ENCODE measurements around the gene ALG14.

Gene ALG14

DNA sequence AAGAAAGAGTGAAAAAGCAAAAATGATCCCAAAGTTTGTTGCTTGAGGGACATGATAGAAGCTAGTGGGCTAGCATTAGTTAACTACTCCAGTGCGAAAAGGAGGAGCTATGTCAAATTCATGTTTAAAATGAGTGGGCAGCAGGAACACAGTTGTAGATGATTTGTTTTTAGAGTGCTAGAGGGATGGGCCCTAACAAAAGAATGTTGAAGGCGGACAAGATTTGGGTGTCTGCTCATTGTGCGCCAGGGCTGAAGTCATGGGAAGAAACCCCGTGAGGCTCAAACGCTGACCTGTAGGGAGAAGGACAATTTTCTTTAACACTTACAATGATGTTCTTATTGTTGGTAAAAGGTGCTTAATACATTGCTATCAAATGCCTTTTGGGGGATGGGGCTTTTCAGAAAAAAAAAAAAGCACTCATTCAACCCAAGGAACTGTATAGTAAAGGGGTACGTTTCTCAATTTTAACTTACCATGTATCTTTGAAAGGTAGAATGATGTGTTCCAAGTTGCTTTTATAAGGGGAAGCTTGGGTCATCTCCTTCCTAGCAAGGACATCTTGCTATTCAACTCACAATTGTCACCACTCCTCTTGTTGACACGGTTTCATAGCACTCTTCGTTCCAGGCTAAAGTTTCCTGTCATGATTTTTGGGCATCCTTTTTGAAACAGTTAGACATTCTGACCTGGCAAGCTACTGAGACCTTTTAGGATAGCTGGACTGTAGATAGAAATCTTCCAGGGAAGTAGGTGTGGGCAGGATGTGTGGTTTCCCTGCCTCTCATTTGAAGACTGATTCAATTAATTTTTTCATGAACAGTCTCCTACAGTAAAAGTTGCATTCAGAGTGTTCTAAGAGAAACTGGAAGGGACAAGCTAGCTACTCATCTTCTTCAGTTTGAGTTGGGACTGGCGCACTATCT is 92.8 kb downstream of the ALG14 start:
- DNase-seq, result no peak

- no peak for DNase-seq
Observed at GRCh38 chr1:94979131-94979530, 93.6 kb downstream of the ALG14 start.

DNA sequence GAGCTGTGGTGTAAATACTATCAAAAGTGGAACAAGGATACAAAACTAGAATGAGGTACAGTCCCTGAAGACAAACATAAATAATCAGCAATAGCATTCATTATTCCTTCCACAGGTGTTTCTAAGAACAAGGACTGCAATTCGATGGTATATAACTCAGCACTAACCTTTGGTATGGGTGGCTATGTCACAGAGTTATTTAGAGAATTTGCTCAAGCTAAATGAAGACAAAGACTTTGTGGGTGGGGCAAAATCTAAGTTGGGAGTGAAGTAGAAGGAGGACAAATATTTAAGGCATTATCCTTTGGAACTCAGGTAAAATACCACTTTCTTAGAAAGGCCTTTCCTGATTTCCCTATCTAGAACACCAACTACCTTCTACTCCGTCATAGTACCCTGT is 94.3 kb downstream of the ALG14 start:
- no peak for DNase-seq

- no peak for DNase-seq
Observed at GRCh38 chr1:94976971-94977548, 95.7 kb downstream of the ALG14 start.

GRCh38 chr1:94974824-94975223 is 97.9 kb downstream of the ALG14 start:
- DNase-seq, result no peak

GRCh38 chr1:94974241-94974640 is 98.5 kb downstream of the ALG14 start:
- no peak for DNase-seq

DNA sequence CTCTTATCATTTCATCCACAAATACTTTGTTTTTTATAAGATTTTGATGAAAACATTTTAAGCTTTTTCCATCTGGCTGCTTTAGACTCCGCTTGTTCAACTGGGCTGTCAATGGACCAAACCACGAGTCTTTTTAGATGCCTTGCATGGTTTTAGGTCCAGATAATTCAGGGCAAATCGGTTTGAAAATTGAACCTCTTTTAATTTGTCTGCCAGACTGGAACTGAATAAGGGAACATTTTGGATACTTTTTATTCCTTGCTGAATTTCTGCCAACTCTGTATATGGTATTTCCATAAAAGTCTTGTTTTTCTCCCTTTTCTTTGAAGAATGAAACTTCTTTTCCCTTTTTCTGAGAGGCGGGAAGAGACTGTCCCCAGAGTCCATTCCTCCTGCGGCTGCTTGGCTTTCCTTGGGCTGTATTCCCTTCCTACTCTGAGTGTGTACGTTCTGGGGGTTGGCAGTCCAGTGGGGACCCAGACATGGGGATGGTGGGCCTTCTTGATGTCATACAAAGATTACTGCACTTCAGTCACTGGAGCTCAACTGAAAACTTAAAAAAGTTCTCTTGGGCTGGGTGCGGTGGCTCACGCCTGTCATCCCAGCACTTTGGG is 99.3 kb downstream of the ALG14 start:
- no peak for DNase-seq

DNA sequence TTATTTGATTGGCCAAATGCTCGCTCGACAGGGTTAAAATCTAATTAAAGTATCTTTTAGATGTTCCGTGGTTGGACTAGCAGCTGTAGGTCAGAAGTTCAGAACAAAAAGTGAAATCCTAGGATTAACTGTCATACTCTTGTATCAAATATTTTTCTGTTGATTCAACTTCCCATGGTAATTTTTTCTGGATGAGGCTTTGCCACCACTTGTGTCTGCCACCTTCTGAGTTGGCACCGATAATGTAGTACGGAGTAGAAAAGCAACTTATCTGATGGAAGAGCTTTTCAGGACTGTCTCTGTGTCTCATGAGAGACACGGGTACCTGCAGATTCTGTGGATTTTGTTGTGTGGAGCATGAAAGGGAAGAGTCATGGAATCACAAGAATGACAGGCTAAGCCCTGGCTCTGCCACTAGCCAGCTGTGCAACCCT is 101.2 kb downstream of the ALG14 start:
- no peak for DNase-seq

GRCh38 chr1:94970783-94971182 is 102.0 kb downstream of the ALG14 start:
- DNase-seq, result no peak

- DNase-seq, result no peak
Observed at GRCh38 chr1:94969137-94969536, 103.6 kb downstream of the ALG14 start.

GRCh38 chr1:94966033-94966432 is 106.7 kb downstream of the ALG14 start:
- no peak for DNase-seq

DNA sequence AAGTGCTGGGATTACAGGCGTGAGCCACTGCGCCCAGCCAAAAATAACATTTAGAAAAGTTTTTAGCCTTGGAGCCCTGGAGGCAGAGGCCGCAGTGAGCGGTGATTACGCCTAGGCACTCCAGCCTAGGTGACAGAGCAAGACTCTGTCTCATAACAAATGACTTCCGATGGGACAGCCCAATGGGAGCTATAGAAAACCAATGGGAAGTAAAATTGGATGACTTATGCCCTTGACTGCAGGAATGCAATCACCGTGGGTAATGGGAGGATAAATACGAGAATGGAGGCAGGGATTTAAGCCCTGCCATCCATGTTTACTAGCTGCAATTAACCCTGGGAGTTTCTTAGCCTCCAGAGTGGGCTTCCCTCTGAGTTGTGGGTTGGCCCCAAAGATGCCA is 108.9 kb downstream of the ALG14 start:
- DNase-seq, result no peak

GRCh38 chr1:94962409-94963265 is 110.1 kb downstream of the ALG14 start:
- peak; percentile 8 to 25 for DNase-seq

DNA sequence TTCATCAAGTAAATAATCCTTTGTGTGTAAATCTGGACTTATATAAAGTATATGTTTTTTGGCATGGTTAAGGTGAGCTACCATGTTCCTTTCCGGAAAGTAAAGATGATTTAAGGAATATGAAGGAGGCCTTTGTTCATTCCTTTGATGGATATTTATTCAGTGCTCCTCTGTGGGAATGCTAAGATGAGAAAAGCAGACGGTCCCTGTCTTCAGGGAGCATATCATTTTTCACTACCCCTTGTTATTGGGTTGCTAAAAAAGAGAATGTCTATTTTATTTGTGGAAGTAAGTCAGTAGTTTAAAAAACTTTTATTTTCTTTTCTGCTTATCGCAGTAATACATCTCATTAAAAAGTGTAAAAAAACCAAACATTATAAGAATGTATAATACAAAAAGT is 110.8 kb downstream of the ALG14 start:
- DNase-seq, result no peak

GRCh38 chr1:94961582-94961981 is 111.2 kb downstream of the ALG14 start:
- no peak for DNase-seq

DNA sequence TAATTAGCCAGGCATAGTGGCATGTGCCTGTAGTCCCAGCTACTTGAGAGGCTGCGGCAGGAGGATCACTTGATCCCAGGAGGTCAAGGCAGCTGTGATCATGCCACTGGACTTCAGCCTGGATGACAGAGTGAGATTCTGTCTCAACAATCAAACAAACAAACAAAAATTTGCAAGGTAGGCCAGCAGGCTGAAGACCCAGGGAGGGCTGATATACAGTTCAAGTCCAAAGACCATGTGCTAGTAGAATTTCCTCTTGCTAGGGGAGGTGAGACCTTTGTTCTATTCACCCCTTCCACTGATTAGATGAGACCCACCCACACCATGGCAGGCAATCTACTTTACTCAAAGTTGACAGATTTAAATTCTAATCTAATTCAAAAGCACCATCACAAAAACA is 114.7 kb downstream of the ALG14 start:
- no peak for DNase-seq

DNA sequence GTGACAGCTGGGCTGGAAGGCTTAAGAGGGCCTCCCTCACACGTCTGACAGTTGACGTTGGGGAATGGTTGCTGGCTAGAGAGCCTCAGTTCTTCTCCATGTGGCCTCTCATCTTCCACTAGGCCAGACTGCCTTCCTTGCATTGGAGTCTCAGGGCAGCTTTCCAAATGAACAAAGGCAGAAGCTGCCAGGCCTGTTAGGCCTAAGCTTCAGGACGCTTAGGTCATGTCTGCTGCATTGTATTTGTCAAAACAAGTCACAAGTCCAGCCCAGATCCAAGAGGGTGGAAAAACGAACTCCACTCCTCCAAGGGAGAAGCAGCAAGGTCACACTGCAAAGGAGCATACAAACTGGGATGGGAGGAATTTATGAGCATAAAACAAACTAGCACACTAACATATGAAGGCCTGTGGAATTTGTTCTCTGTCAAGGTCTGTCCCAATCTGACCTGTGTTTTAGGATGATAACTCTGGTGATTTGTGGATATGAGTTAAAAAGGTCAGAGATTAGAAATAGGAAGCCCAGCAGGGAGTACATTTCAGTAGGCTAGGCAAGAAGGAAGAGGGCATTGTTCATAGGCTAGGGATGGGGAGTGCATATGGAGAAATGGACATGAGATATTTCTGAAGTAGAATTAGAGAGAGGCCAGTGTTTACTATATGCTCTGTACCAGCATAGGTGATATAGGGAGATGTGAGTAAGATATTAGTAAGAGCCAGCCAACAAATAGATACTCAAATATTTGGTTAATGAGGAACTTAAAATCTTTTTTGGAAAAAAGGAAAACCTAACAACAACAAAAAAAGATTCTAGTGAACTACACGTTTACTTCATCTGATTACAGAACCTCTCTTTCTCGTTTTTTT is 116.8 kb downstream of the ALG14 start:
- DNase-seq, result no peak

GRCh38 chr1:94954263-94955220 is 118.2 kb downstream of the ALG14 start:
- no peak for DNase-seq

DNA sequence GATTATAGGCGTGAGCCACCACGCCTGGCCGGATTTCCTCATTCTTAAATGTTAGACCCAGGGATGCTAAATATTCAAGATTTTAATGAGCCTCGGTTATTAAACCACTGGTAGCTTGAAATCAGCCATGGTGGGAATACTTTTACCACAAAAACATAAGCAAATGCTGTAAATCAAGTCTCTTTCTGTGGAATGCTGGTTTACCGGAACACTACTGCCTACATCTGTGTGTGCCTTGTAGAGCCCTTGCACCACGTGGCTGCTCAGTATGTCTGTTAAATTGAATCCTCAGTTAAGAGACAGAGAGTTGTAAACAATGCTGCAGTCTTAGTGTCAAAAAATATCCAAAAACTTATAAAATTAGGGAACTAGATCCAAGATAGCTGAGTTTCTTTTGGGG is 119.0 kb downstream of the ALG14 start:
- DNase-seq, result no peak

DNA sequence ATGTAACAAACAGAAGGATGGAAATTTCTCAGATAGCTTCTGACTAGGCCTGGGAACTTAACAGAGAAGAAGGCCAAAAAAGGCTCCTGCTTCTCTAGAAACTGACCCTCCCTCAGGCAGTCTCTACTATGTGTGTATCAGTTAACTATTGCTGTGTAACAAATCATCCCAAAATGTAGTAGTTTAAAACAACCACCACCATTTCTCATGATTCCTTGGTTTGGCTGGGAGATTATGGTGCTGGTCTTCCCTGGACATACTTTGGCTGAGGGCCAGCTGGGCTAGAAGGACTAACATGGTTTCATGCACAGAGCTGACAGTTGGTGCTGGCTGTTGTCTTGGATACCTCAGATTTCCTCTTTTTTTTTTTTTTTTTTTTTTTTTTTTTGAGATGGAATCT is 119.6 kb downstream of the ALG14 start:
- DNase-seq, result no peak

DNA sequence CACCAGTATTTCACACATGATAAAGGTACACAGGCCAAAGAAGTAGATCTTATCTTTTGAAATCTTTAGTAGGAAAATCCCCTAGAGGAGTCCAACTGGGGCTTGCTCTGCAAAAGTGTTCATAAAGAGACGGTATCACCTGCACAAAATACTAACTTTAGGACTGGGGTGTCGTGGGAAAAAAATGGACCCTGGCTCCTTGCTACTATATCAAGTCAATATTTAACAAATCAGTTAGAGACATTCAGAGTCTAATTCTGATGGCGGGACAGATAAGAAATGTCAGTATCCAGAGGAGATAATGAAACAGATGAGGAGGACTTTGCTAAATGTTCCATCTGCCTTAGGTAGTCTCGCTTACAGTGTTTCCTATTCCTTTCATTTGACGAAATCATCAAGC is 120.2 kb downstream of the ALG14 start:
- no peak for DNase-seq
